Myocyte (in vitro differentiated cells): Measurements from ENCODE around the gene JPT1. TPM values are rescaled to one million over a fixed set of nuclear protein-coding genes. Genes with fewer than 3 reads are reported as not detected.
"Not testable (repeated sequence)": the region's sequence is repeated elsewhere in the genome, so short reads cannot be mapped to it uniquely, and the experiment has no call there.

Source experiments
- DNase-seq: peaks from one replicate; pipeline ENCODE4 v3.0.0-alpha.2; 2012; ENCODE audit warnings: low read depth
- total RNA-seq: library from RNA; depleted of rRNA; stranded (reverse); fragments of >200 nt; gene quantifications from 2 replicates; pipeline ENCODE4 v1.2.3, GENCODE V29; 2014

The JPT1 gene
- total RNA-seq, 1 donor from 2014 or later: 635 TPM

DNA sequence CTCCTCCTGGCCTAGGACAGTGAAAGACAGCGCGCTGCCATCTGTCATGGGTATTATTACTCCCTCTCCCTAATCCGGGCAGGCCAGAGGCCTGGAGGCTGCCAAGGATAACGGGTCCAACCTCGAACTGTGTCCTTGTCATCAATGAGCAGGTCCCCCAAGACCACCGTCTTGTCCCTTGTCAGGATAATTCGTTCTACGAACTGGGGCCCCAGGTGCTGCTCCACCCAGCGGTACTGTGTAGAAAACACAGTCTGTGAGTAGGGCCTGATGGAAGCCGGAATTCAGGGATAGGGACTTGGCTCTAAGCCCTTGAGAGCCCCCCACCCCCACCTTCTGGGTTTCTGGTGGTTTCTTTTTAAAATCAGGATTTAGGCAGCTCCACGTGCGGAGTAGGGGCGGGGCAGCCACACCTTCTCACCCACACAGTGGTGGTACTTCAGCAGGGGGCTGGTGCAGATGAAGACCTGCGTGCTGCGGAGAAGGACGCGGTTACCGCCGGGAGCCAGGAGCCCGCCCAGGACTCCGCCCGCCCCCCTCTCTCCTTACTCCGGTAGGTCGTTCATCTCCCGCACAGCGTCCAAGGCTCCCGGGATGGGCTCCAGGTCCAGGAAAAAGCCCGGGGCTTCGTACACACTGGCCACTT is 23.6 kb downstream of the JPT1 start:
- peak; percentile 63 for DNase-seq

DNA sequence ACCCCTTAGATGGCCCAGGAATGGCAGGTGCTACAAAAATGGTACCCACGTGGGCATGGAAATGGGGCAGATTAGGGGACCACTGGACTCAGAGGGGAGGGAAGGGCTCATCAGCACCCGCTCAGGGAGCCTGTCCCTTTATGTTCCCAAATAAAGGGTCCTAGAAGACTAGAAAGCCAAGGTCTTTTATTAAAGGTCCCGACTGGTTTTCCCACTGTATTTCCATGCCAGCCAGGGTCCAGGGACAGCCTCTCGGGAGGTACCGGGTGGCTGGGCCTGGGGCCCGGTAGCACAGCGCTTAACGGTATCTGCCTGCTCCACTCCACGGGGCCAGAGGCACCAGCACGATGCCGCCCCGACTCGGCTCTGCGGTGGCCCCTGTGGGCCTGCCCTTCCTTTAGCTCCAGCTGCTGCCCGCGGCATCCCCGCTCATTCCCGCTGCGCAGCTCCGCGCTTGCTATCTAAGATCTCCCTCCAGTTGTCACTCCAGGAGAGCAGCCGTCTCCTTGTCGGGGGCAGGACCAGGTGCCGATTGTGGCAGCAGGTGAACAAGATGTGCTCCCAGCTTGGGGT is 24.2 kb downstream of the JPT1 start:
- DNase-seq: no peak

DNA sequence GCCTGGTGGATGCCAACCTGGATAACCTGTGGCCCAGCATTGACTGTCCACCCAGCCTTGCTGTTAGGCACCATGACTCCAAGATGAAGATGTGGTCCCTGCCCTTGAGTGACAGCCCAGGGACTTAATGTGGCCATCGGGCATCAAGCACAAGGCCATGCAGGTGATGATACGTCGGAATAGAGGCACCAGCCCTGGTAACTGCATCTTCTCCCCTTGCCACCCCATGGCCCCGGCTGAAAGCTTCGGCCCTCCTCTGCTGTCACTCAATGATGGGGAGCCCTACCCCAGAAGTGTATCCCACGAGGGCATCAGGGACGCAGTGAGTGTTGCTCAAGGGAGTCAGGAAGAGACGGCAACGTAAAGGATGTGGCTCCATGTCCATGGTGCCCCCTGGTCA is 24.7 kb downstream of the JPT1 start:
- no peak for DNase-seq

DNA sequence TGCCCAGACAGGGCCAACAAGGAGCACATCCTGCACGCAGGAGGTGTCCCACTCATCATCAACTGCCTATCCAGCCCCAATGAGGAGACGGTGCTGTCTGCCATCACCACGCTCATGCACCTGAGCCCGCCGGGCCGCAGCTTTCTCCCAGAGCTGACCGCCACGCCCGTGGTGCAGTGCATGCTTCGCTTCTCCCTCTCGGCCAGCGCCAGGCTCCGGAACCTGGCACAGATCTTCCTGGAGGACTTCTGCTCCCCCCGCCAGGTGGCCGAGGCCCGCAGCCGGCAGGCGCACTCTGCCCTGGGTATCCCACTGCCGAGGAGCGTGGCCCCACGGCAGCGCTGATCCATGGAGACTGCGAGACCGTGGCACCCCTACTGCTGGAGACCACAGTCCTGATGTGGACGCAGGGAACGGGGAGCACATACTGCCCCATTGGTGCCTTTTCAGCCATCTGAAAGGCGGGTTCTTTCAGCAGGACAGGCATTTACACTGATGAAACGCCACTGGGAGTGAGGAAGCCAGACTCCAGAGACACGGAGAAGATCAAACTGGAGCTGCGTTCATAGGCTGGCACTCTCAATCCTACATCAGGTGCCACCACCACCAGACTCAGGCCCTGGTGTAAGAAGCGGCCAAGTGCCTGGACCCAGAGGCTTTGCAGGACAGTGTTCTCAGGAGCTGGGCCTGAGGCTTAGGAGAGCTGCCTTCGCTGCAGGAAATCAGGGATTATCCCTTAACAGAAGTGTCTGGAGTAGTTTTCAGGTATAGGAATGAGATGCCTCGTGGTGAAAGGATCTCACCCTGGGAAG is 25.4 kb downstream of the JPT1 start:
- no peak for DNase-seq

DNA sequence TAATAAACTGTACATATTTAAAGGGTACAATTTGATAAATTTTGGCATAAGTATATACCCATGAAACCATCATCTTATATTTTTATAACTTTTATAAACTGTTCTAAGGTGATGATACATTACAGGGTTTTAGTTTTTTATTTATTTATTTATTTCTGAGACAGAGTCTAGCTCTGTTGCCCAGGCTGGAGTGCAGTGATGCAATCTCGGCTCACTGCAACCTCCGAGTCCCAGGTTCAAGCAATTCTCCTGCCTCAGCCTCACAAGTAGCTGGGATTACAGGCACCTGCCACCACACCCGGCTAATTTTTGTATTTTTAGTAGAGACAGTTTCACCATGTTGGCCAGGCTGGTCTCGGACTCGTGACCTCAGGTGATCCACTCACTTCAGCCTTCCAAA is 26.4 kb downstream of the JPT1 start:
- not testable (repeated sequence) for DNase-seq

DNA sequence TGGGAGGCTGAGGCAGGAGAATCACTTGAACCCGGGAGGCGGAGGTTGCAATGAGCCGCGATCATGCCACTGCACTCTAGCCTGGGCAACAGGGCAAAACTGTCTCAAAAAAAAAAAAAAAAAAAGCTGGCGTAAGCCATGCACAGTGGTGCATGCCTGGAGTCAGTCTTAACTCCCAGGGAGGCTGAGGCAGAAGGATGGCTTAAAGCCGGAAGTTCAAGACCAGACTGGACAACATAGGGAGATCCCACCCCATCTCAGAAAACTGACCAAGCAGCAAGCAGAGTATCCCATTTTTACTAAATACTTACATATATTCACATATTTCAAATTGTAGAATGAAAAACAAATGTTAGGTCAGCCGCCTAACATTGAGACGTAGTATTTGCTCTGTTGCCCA is 27.4 kb downstream of the JPT1 start:
- no peak for DNase-seq

DNA sequence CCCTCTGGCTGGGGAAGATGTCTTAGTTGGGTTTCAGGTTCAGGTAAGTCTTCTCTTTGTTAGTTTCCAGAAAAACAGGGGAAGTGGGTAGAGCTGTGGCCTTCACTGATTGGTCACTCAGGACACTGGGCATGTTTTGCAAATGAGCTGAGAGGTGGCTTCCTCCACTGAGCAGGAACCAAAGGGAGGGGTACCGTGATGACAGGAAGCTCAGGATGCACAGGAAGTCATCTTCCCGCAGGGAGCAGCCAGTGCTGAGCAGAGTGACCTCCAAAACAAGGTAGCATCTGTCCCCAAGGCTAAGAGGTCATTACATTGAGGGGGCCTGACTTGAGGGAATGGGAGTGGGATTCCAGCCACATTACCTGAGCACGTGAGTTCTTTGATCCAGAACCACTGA is 28.3 kb downstream of the JPT1 start:
- no peak for DNase-seq

DNA sequence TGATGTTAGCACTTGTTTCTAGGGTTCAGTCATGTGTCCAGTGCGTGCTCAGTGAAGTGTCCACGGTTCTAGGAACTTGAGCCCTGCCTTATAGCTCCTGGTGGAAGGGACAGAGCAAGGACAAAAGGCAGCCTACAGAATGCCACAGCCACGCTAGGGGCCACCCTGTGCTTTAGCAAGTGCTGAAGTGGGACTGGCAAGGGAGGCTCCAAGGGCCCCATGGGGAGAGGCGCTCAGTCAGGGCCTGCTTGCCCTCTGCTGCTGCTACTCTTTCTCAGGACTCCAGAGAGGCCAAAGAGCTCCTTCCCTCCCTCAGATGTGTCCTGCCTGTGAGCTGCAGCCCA is 29.5 kb downstream of the JPT1 start:
- DNase-seq: no peak

DNA sequence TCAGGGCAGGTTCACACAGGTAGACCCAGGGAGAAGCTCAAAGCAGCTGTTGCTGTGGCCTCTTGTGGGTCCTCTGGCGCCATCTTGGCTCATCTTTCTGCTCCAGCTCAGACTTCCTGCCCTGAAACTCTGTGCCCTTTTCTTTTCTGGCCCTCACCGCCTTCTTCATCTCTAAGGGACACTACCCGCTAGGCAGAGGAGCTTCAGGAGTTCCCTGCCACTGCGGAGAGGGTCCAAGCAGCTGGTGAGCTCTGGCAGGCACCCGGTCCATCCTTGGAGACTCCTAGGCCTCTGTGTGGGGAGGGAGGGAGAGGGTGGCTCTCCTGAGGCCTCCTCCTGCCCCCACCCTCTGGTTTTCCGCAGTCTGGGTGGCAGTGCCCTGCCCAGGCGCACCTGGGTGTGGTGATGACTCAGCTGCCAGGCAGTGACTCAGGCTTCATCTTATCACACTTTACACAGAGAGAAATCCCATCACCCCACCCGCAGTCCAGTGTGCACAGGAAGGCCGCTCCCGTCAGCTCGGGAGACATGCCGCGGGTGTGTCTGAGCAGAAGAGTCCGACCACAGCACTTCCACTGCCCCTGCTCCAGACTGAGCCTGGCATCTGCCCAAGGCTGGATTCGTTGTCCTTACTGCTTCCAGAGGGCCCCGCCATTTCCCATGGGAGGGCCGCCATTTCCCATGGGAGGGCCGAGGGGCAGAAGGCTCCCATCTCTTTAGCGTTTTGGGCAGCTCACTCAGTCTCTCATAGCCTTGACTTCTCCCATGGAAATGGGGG is 30.1 kb downstream of the JPT1 start:
- DNase-seq: peak; percentile 87

DNA sequence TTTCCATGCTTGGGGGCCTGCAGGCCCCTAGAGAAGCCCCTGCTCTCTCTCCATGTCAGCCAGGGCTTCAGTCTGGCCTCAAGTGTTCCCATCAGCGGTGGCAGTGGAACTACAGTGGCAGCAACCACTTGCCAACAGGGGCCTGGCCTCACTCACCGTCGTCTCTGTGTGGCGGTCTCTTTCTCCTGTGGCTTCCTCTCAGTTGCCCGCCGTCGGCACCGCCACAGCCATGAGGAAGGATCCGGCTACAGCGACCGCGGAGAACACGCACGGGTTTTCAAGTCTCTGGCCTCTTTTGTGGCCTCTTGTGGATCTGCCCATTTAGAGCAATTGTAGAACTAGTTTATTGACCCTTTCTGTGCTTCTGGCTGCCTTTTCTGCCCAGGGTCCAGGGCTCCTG is 36.0 kb downstream of the JPT1 start:
- no peak for DNase-seq

DNA sequence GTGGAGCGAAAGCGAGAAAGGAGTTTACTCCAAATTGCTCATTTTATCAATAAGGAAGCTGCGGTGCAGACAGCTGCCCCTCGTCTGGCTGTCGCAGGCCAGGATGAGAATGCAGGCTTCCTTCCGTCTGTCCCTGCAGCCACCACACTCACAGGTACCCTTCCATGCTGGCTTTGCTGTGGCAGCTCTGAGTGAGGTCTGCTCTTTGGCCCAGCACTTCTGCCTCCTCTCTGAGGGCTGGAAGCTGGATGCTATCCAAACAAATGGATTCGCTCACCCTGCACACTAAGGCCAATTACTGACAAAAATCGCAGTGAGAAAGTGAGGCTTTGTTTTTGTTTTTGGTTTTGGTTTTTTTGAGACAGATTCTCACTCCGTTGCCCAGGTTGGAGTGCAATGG is 37.6 kb downstream of the JPT1 start:
- DNase-seq: no peak

DNA sequence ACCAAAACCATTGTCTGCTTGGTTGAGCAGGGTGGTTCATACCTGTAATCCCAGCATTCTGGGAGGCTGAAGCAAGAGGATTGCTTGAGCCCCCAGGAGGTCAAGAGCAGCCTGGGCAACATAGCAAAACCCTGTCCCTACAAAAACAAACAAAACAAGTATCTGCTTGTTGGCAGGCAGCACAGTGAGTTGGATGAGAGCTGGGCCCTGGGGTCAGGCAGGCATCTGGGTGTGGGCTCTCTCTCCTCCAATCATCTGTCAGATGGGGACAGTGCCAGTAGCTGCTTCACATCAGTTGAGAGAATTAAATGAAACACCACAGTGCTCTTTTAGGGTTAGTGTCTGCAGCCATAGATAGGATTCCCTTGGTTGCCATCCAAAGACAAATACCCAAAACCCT is 38.8 kb downstream of the JPT1 start:
- no peak for DNase-seq

DNA sequence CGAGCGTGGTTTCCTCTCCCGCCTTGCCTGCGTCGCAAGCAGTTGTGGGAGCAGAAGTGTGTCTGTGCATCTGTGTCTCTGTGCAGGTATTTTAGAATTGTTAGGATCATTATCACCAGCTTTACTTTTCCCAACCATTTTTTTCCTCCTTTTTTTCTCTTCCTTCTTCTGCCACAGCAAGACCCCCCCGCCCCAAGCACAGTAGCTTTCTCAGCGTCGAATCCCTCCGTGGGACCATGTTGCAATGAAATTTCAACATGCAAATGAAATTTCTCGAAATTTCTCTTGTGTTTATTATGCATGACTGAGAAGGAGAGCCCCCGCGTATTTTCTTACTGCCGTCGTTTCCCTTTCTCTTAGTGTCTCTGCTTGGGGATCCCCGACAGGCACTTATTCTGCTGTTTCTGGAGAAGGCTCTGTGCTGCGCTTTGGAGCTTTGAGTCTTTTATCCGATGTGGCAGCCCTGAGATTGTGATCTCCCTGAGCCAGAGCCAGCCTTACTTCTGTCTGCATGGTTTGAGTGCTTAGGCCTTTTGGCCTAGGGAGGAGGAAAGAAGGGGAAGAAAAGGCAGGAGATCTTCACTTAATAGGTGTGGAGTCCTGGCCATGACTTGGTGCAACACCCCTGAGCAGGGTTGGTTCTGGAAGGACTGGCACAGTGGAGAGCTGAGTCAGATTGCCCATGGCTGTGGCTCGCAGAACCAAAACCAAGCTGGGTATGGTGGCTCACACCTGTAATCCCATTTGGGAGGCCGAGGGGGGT is 39.6 kb downstream of the JPT1 start:
- DNase-seq: no peak

DNA sequence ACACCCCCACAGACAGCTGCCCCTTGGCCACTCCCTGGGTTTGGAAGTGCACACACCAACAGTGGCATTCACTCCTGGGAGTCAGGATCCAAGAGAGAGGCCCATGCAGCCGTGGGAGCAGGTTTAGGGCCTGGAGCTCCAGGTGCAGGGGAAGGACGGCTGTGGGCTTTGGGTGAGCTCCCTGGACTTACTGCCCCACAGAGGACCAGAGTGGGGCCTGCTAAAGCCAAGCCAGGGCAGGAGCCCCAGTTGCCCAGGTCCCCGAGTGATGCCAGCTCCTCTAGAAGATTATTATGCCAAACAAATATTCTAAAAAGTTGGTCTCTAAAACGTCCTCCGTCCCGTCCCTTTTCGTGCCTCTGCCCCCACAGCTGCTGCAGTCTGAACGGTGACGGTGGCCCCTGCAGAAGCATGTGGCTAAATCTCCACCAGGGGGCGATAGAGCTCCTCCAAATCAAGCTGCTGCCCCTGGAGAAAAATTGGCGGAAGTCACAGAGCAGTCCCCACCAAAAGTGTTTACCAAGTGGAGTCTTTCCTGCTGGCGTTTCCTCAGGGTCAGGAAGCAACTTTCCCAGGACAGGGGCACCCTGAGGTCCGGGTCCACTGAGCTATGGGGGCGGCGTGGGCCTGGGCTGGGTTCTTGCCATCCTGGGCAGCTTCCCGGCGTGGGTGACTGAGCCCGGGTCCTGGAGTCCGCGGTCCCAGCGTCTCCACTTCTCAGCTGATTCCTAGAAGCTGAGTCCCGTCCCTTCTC is 40.3 kb downstream of the JPT1 start:
- DNase-seq: peak; percentile 91

DNA sequence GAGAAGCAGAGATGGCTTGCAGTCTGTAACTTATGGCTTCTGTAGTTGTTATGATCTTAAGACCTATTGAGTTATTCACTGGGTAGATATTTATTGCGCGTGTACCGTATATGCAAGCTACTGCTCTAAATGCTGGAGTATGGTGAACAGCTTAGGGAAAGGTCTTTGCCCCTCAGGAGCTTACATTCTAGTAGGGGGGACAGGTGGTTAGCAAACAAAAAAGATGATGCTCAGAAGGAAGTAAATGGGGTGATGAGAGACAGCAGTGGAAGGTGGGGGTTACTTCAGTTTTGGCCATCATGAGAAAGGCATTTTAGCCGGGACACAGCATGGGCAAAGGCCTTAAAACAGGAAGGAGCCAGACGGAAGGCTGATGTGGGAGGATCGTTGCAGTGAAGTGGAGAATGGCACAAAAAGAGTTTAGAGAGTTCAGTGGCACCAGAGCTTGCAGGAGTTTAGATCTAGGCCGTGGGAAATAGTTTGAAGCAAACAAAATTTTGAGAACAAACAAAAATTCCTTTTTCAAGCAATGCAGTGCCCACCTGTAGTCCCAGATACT is 42.5 kb downstream of the JPT1 start:
- no peak for DNase-seq

DNA sequence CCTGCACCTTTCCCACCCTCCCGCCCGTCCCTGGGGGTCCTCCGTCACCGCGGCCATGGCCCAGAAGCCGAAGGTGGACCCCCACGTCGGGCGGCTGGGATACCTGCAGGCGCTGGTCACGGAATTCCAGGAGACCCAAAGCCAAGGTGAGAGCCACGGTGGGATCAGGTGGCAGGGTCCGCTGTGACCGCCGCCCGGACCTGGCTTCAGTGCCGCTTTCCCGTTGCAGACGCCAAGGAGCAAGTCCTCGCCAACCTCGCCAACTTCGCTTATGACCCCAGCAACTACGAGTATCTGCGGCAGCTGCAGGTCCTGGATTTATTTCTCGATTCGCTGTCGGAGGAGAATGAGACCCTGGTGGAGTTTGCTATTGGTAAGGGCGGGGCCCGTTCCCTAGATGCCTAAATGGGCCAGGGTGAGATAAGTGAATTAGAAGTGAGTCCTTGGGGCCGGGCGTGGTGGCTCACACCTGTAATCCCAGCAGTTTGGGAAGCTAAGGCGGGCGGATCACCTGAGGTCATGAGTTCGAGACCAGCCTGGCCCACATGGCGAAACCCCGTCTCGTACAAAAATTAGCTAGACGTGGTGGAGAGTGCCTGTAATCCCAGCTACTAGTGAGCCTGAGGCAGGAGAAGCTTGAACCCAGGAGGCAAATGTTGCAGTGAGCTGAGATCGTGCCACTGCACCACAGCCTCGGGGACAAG is 43.9 kb downstream of the JPT1 start:
- DNase-seq: peak; percentile 30

DNA sequence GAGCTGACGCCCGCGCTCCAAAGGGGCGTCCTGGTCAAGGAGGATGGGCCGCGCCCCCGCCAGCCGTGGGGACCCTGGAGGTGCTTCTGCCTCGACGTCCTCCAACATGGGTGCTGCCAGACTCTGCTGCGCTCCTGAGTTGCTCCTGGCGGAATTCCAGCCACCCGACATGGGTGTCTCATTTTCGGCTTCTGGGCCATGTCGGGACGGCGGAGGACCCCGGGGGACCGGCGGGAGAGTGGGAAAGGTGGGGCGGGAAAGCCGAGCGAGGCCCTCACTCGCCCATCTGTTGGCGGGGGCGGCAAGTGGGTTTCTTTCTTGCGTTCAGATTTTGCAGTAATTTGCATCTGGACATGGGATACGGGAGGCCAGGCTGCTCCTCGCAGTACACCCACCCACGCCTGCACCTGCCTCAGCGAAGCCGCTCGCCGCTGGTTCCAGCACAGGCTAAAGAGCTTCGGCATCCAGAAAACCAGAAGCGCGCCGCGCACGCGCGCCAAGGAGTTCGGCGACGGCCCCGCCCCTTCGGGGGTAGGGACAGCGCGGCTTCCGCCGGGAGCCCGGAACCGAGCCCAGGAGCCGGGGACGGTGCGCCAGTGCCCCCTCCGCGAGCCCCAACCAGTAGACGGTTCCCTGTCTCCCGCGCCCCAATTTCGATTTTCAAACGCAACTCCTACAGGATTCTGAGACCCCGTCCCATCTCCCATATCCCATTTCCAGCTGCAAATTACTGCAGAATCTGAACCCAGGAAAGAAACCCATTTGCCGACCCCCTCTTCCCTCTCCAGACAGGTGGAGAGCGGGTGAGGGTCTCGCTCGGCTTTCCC is 44.7 kb downstream of the JPT1 start, which contains the start of gene ARMC7:
Gene ARMC7 (plus strand): TSS at position 563 of the 827 bp plus-strand sequence. CDS start 320 bp downstream, outside the sequence.
- DNase-seq: peak; percentile 89

DNA sequence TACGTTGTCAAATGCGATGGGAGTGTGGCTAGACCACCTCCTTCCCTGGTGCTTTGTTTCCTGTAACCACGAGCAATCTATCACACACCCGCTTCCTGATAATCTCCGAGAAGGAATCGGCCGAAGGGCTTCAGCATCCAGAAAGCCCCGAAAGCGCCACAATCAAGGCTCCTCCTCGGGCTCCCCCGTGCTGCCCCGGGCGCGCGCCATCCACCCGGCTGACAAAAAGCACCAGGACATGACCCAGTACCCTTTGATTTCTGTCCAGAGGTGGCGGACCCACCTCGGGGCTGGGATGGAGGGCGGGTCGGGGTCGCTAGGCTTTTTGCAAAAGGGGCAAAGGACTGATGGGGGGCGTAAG is 45.3 kb downstream of the JPT1 start:
- DNase-seq: no peak

DNA sequence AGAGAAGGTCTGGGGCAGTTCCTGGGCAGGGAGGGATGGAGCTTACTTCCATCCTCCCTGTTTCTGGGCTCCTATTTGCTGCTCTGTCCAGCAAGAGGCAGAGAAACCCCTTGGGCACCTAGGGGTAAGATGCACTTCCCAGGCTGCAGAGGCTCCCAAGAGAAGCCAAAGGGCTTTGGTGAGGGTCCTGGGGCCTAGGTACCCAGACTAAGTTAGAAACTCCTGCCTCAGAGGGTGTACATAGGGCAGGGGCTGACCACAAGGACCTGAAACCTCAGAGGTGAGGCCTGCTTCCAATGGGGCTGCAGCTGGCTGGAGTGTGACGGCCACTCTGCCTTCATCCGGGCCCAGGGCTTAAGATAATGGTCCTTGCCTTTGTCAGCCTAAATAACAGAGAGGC is 46.1 kb downstream of the JPT1 start:
- no peak for DNase-seq
